Thoracic aorta (tissue), 2 donors: ENCODE results near the gene FEZF2. TPM values are rescaled to one million over a fixed set of nuclear protein-coding genes. Genes with fewer than 3 reads are reported as not detected.

Source experiments
- ATAC-seq: fragments of 150-250 bp; one replicate; pipeline ENCODE4 v1.8.0; 2017; ENCODE audit warnings: low read depth; ENCODE audit not compliant: insufficient number of reproducible peaks, low FRiP score
- DNase-seq: peaks from one replicate; pipeline ENCODE4 v3.0.0-alpha.2; 2020; ENCODE audit warnings: low spot score
- H3K27ac ChIP-seq, 2 donors: fragments of 200-600 bp; sonication (generic); 1 replicate in 1 of 2; 2 replicates in 1 of 2; pipeline ENCODE4 v1.5.1; 2016; ENCODE audit warnings: mild to moderate bottlenecking in 2 of 2, moderate library complexity in 2 of 2
- H3K27me3 ChIP-seq: fragments of 200-600 bp; sonication (generic); replicated peaks from 2 replicates; pipeline ENCODE4 v1.6.0; 2016; ENCODE audit warnings: mild to moderate bottlenecking; ENCODE audit not compliant: insufficient read depth
- H3K36me3 ChIP-seq: fragments of 200-600 bp; sonication (generic); one replicate; pipeline ENCODE4 v1.5.1; 2016
- H3K4me1 ChIP-seq, 2 donors: fragments of 200-600 bp; sonication (generic); 1 replicate in 1 of 2; 2 replicates in 1 of 2; pipeline versions ENCODE4 v1.5.1 to v1.6.0; 2016; ENCODE audit warnings: low read depth in 2 of 2, mild to moderate bottlenecking in 1 of 2; ENCODE audit not compliant: control insufficient read depth in 1 of 2
- H3K4me3 ChIP-seq: fragments of 200-600 bp; sonication (generic); 2 replicates; pipeline ENCODE4 v1.5.1; 2016; ENCODE audit warnings: mild to moderate bottlenecking
- H3K9me3 ChIP-seq: fragments of 200-600 bp; sonication (generic); 2 replicates; pipeline ENCODE4 v1.5.1; 2016
- CTCF ChIP-seq: fragments of 200-600 bp; sonication (generic); IDR thresholded peaks from one replicate; pipeline ENCODE4 v1.5.1; 2019; ENCODE audit warnings: antibody characterized with exemption
- total RNA-seq, 2 donors: library from RNA; depleted of rRNA; stranded (reverse); fragments of >200 nt; gene quantifications; one replicate each; pipeline versions ENCODE4 v1.1.0 to v1.2.3, GENCODE V29; 2016

FEZF2 gene
- total RNA-seq, 2 donors from 2014 or later: not detected

GRCh38 chr3:62370858-62371719 lies 2.3 kb downstream of the FEZF2 start:
- Histone ChIP-seq H3K4me3 (no peak overlapping the region), H3K36me3 (no peaks in the 10 kb centered on the region), H3K9me3 (no peaks in the 10 kb centered on the region), H3K4me1 (peaks cover 18 to 70% of the 10 kb centered on the region in 2 donors), H3K27ac (no peak overlapping the region), H3K27me3 (peaks cover 44% of the 10 kb centered on the region)
- DNase-seq (no peak), ATAC-seq (no peak)
- TF ChIP-seq CTCF: no peak

DNA sequence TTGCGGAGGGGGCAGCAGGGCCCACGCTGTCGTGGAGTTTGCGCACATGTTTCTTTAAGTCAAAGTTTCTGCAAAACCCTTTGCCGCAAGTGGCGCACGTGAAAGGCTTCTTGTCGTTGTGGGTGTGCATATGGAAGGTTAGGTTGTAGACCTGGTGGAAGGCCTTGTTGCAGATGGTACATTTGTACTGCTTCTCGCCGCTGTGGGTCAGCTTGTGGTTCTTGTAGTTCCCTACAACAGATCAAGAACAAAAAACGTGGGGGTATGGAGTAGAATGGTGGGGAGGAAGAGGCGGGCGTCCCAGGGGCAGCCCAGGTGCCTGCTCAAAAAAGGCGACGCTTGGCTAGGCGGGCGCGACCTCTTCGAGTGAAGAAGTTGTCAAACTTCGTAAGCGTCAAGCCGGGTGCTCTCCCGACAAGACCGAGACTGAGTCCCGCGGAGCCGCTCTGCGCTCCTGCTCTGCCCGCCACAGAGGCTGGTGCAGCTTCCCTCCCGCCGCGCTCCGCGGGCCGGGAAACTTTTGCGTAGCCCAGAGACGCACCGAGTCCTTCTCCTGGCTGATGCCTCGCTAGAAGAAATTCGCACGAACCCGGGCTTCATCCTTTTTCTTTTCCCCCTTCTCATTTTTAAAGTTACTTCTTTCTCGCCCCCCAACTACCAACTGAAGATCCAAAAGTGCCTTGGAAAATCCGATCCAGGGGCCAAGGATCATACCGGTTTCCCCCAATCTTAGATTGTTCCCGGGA lies 3.1 kb downstream of the FEZF2 start:
- Histone ChIP-seq H3K27ac (no peak overlapping the region), H3K4me1 (peaks cover 18 to 70% of the 10 kb centered on the region in 2 donors), H3K36me3 (no peaks in the 10 kb centered on the region), H3K4me3 (no peak overlapping the region), H3K9me3 (no peaks in the 10 kb centered on the region), H3K27me3 (peaks cover 44% of the 10 kb centered on the region)
- no peak for TF ChIP-seq CTCF
- no peak for ATAC-seq
- DNase-seq: no peak

- H3K4me1 ChIP-seq: peaks cover 17 to 63% of the 10 kb centered on the region in 2 donors
- peak overlapping the region in 1 of 2 donors; percentile 5 for H3K27ac ChIP-seq
- H3K27me3 ChIP-seq: peaks cover 38% of the 10 kb centered on the region
- H3K4me3 ChIP-seq: peak overlapping the region; percentile 50
- ATAC-seq (no peak), DNase-seq (no peak)
- TF ChIP-seq CTCF: no peak
- H3K9me3 ChIP-seq: no peaks in the 10 kb centered on the region
- no peaks in the 10 kb centered on the region for H3K36me3 ChIP-seq
Observed at GRCh38 chr3:62369476-62369743, 3.9 kb downstream of the FEZF2 start.

- no peaks in the 10 kb centered on the region for H3K9me3 ChIP-seq
- ATAC-seq: no peak
- DNase-seq: no peak
- peaks cover 11 to 60% of the 10 kb centered on the region in 2 donors for H3K4me1 ChIP-seq
- no peaks in the 10 kb centered on the region for H3K36me3 ChIP-seq
- H3K4me3 ChIP-seq: peak overlapping the region; percentile 50
- peaks cover 38% of the 10 kb centered on the region for H3K27me3 ChIP-seq
- H3K27ac ChIP-seq: peak overlapping the region in 1 of 2 donors; percentile 5
- TF ChIP-seq CTCF: no peak
Observed at GRCh38 chr3:62368705-62369475, 4.5 kb downstream of the FEZF2 start.

- no peak for DNase-seq
- no peaks in the 10 kb centered on the region for H3K36me3 ChIP-seq
- no peak for ATAC-seq
- peaks cover 38% of the 10 kb centered on the region for H3K27me3 ChIP-seq
- H3K9me3 ChIP-seq: no peaks in the 10 kb centered on the region
- no peak overlapping the region for H3K27ac ChIP-seq
- TF ChIP-seq CTCF: no peak
- H3K4me3 ChIP-seq: no peak overlapping the region
- H3K4me1 ChIP-seq: peaks cover 10 to 54% of the 10 kb centered on the region in 2 donors
Observed at GRCh38 chr3:62368290-62368704, 5.1 kb downstream of the FEZF2 start.
